T47D (cell line): Measurements from ENCODE around the gene PDE9A.

Source experiments
- DNase-seq, 2 experiments: peaks; one replicate each; pipeline versions ENCODE4 v3.0.0 to v3.0.0-alpha.2; 2011 to 2012; ENCODE audit warnings: low read depth in 1 of 2, low spot score in 1 of 2
- JUND ChIP-seq: IDR thresholded peaks from 2 replicates; pipeline ENCODE4 v1.6.1; 2012; ENCODE audit warnings: low read depth
- in situ Hi-C: cut with HindIII; loops from 2 replicates; pipeline ENCODE4 v1.10.0; 2016; ENCODE audit warnings: low sequenced_read_pairs, low pct_unique_long_range_greater_than_20kb

The PDE9A gene

GRCh38 chr21:42678618-42679295 lies 25.3 kb downstream of the PDE9A start:
- no peak for DNase-seq
- no peak for TF ChIP-seq JUND
- in situ Hi-C loops, result no loop called here

- no peak for TF ChIP-seq JUND
- no peak for DNase-seq
- in situ Hi-C loops, result no loop called here
These were observed 26.1 kb downstream of the PDE9A start for GRCh38 chr21:42679319-42680057.

- DNase-seq, result no peak
- TF ChIP-seq JUND, result no peak
- in situ Hi-C loops, result no loop called here
These were observed 26.6 kb downstream of the PDE9A start for GRCh38 chr21:42680058-42680330.

- DNase-seq, result no peak
- in situ Hi-C loops, result no loop called here
- TF ChIP-seq JUND, result no peak
These were observed 27.0 kb downstream of the PDE9A start for GRCh38 chr21:42680429-42680828.

GRCh38 chr21:42681296-42682206 lies 28.1 kb downstream of the PDE9A start:
- in situ Hi-C loops, result no loop called here
- no peak for TF ChIP-seq JUND
- no peak for DNase-seq

GRCh38 chr21:42682661-42683210 lies 29.3 kb downstream of the PDE9A start:
- in situ Hi-C loops, result no loop called here
- no peak for TF ChIP-seq JUND
- DNase-seq, result no peak

- in situ Hi-C loops, result no loop called here
- no peak for DNase-seq
These were observed 30.1 kb downstream of the PDE9A start for GRCh38 chr21:42683371-42684108.

GRCh38 chr21:42684109-42684916 lies 30.9 kb downstream of the PDE9A start:
- TF ChIP-seq JUND, result no peak
- in situ Hi-C loops, result no loop called here
- DNase-seq, result no peak

More at GRCh38 chr21:42683371-42684108, 30.1 kb downstream of the PDE9A start:
- no peak for TF ChIP-seq JUND

- in situ Hi-C loops, result no loop called here
- DNase-seq, result no peak
- no peak for TF ChIP-seq JUND
These were observed 31.6 kb downstream of the PDE9A start for GRCh38 chr21:42685036-42685435.

- TF ChIP-seq JUND, result no peak
- no peak for DNase-seq
- in situ Hi-C loops, result no loop called here
These were observed 32.6 kb downstream of the PDE9A start for GRCh38 chr21:42685954-42686500.

- in situ Hi-C loops, result no loop called here
- DNase-seq, result no peak
- no peak for TF ChIP-seq JUND
These were observed 34.4 kb downstream of the PDE9A start for GRCh38 chr21:42687796-42688195.
